HEK293T (cell line): Measurements from ENCODE around the gene TRMT11.

Experiments
- BHLHE40 ChIP-seq: fragments of 450-650 bp; IDR thresholded peaks from 2 replicates; pipeline ENCODE4 v1.6.1; 2016; ENCODE audit warnings: mild to moderate bottlenecking, moderate library complexity, borderline replicate concordance
- SP1 ChIP-seq: fragments of 450-650 bp; IDR thresholded peaks from 2 replicates; pipeline ENCODE4 v1.6.1; 2017

DNA sequence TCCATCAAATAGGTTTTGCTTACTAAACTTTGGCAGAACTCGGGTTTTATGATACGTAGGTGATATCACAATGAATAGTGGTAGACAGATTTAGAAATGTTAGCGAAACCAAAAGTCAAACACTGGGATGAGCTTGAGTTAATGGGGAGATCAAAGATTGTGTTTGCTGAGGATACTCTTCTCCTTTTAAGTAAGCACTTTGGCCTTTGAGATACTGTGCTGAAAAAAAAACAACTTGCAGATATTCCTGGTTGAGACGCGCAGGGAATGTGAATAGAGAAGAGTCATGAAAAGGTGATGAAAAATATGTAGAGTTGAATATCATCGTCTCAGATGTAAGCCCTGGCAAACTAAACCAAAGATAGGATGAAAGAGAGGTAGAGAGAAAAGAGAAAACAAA lies 48.3 kb downstream of the TRMT11 start:
- TF ChIP-seq BHLHE40 (no peak), SP1 (no peak)
